HL-60/S4 (cell line): ENCODE data around the gene NRG4.
"Not testable (repeated sequence)": the region's sequence is repeated elsewhere in the genome, so short reads cannot be mapped to it uniquely, and the experiment has no call there.

ENCODE experiments used
- in situ Hi-C: fragments of 300-500 bp; cut with MboI; formaldehyde crosslinking; loops from 2 replicates; pipeline ENCODE4 v1.14.3; 2022; ENCODE audit warnings: low sequenced_read_pairs

Gene NRG4

DNA sequence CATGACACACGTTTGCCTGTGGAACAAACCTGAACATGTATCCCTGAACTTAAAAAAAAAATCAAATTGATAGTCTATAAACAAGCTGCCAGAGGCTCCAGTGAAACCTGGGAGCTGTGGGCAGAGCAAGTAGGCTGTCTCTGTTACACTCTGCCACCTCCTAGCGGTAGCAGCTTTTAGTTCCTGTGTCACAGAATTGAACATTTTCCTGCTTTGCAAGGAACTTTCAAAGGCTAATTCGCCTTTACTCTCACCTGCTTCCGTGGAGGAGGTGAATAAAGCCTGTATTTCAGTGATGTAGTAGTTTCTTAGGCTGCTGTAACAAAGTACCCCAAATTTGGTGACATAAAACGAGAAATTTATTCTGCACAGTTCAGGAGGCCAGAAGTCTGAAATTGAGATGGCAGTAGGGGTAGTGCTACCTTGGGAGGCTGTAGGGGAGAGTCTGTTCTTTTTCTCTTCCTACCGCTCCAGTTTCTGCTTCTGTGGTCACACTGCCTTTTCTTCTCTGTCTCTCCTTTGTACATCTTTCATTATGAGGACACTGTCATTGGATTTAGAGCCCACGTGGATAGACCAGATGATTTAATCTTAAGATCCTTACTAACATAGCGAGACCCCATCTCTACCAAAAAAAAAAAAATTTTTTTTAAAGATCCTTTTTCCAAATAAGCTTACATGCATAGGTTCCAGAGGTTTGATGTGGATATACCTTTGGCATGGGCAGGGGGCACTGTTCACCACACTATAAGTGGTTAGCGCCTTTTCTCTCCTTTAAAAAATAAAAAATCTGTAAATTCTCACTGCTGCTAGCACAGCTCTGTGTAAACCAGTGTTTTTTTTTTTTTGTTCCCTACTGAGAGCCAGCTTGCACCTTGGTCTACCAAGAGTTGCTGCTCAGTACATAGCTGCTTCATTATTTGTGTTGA is 83.3 kb downstream of the NRG4 start:
- in situ Hi-C loops, result no loop called here

DNA sequence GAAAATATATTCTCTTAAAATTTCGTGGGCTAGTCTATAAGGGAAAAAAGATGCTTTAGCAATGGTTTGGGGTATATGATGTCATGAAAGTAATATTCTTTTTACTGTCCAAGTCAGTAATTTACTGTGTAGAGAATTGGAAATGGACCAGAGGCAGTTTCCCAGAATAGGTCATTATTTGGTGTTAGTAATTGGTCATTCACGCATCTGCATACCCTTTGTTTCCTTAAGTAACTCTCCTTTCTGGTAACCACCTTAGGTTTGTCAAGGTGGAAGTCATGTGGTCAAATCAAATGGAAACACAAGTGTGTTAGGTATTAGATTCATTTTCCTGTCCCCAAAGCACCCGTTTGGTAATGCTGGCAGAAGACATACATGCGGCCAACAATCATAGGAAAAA is 84.6 kb downstream of the NRG4 start:
- in situ Hi-C loops, result no loop called here

DNA sequence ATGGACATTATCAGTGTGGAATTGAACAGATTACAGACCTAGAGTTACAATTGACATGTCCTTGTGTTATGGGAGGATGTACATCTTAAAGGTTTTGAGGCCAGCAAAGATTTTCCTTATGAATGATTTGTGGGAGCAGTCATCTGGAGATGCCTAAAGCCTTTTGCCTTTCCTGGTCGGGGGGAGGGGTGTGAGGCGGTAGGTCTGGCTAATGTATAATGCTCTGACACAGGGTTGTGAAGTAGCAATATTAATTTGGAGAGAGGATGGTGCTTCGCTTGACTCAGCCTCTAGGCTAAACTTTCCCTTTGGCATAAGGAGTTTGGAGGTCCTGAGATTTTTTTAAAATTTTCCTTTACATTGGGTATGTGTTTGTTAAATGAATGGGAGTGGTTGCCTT is 85.3 kb downstream of the NRG4 start:
- in situ Hi-C loops, result no loop called here

DNA sequence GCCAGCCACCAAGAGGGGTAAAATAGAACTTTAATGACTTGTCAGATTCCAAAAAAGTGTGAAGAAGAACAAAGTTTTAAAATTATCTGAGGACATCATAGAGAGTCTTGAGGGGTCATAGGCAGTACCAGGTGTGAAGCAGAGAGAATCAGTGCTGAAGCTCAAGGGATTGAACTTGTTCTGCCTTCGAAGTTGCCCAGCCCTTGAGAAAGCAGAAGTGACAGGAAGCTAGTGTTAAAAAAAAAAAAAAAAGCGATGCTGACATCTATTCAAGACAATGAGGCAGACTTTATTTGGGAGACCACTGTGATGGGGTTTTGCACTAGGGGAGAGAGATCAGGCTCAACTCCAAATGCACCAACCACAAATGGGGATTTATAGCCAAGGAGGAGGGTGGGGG is 86.8 kb downstream of the NRG4 start:
- in situ Hi-C loops, result no loop called here

- in situ Hi-C loops, result no loop called here
Observed at GRCh38 chr15:75924576-75924975, 87.6 kb downstream of the NRG4 start.

- in situ Hi-C loops, result no loop called here
Observed at GRCh38 chr15:75923756-75924155, 88.5 kb downstream of the NRG4 start.

- in situ Hi-C loops, result no loop called here
Observed at GRCh38 chr15:75921732-75922703, 90.2 kb downstream of the NRG4 start.

GRCh38 chr15:75920079-75920478 is 92.1 kb downstream of the NRG4 start:
- in situ Hi-C loops, result no loop called here

GRCh38 chr15:75918135-75918534 is 94.1 kb downstream of the NRG4 start:
- in situ Hi-C loops, result no loop called here

GRCh38 chr15:75916978-75917377 is 95.2 kb downstream of the NRG4 start:
- in situ Hi-C loops, result no loop called here

- in situ Hi-C loops, result not testable (repeated sequence)
Observed at GRCh38 chr15:75910355-75910754, 101.9 kb downstream of the NRG4 start.

DNA sequence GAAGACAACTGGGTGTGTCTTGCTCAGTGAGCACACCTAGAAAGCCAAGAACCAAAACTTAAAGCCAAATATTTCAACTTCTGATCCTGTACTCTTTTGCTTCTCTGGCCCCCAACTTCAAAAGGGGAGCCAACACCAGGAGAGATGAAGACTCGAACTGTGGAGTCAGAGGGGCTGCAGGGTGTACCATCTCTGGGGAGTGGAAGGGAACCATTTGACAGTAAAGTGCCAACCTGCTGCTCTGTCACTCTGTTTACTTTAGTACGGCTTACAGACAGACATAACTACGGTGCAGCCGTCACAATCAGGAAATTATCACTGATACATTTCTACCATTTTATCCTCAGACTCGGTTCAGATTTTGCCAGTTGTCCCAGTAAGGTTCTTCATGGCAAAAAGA is 107.0 kb downstream of the NRG4 start:
- in situ Hi-C loops, result no loop called here

DNA sequence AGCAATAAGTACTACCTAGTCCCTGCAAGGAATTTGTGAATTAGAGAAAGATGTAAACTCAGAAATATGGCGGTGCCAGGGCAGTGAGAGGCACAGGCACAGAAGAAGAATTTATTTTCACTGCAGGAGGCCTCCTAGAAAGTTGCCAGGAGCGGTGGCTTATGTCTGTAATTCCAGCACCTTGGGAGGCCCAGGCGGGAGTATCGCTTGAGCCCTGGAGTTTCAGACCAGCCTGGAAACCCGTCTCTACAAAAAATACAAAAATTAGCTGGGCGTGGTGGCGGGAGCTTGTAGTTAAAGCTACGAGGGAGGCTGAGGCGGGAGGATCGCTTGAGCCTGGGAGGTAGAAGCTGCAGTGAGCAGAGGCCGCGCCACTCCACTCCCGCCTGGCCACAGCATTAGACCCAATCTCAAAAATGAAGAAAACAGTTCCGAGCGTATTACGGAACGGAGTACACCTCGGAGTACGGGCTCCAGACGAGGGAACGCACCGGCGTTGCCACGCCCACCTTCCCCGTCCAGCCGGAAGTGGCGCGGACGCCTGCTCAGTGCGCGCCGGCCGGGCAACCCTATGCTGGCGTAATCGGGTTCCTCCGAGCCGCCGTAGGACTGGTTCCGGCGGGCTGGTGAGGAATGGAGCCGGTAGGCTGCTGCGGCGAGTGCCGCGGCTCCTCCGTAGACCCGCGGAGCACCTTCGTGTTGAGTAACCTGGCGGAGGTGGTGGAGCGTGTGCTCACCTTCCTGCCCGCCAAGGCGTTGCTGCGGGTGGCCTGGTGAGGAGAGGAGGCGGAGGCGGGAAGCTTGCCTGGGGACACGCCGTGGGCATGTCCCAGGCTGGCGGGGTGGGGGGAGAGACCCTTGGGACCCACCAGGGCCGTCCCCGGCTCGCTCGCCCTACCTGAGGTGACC is 108.6 kb downstream of the NRG4 start, which contains the start of gene FBXO22:
FBXO22 (plus strand) TSS at position 548 of the 909 bp plus-strand sequence; CDS start at position 634, 86 bp downstream.
- in situ Hi-C loops, result no loop called here

DNA sequence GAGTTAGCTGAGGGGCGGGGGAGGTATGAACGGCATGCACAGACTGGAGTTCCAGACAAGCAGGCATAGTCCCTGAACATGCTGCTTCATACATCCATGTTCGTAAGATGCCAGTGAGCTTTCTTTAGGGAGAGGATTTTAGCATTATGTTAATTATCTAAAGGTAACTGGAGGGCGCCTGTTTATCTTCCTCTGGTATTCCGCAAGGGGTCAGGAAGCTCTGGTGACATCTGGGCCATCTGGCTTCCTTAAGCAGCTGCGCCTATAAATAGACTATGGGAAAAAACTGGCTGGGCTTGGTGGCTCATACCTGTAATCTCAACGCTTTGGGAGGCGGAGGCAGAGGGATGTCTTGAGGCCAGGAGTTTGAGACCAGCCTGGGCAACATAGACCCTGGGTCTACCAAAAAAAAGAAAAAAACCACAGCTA is 110.1 kb downstream of the NRG4 start:
- in situ Hi-C loops, result no loop called here

DNA sequence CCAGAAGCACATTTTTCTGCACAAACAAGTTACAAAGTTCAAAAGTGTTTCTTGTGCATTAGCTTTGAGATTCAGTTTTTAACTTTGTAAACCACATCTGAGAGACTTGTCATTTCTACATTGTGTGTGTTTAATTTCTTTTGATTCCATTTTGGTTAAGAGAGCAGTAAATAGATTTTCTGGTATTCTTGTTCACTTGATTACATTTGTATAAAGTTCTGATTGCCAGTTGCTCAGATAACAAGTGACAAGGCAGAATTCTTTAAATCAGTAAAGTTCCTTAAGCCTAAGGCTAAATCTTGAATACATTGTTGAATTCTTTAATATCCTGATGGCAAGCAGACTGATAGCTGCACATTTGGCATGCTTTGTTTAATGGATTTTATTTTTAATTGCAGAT is 111.6 kb downstream of the NRG4 start:
- in situ Hi-C loops, result no loop called here

GRCh38 chr15:75895731-75896130 is 116.5 kb downstream of the NRG4 start:
- in situ Hi-C loops, result no loop called here

GRCh38 chr15:75891895-75892294 is 120.3 kb downstream of the NRG4 start:
- in situ Hi-C loops, result no loop called here
